Measurements from ENCODE around the gene C14orf132. TPM values are rescaled to one million over a fixed set of nuclear protein-coding genes. Genes with fewer than 3 reads are reported as not detected.

Gene C14orf132
- total and polyA plus RNA-seq, 2 of the 4 experiments (the other 2 are of a cell fraction), result 6.3 to 13.5 TPM

DNA sequence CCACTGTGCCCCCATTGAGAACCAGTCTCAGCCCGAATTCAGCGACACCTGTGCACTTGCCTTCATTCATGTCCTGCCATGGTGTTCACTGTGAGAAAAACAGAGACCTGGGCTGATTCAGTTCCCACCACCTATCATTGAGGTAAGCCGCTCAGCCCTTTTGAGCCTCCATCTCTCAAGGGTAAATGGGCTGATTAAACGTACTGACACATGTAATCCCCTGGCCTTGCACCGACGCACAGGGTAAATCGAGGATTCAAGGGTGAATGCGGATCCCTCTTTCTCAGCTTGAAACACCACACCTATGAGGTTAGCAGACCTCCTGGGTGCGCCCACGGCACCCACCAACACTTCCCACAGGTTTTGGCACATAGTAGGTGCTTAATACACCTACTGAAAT lies 69.7 kb downstream of the C14orf132 start:
- Histone ChIP-seq H2BK5ac (ENCODE audit: low read depth, low read length, poor library complexity, severe bottlenecking) (no peak overlapping the region), H2BK120ac (ENCODE audit: low read depth, low read length) (peak overlapping the region; percentile 78), H2BK15ac (ENCODE audit: low read depth, low read length) (peak overlapping the region; percentile 88; the same call in 2 of the 3 replicates), H3K79me1 (ENCODE audit: low read depth in 1 of 2, low read length in 2 of 2) (peaks cover 0 to 18% of the 10 kb centered on the region in 2 experiments; a peak in 2 of 4 replicates), H4K20me1 (ENCODE audit: insufficient read depth, low read length) (no peaks in the 10 kb centered on the region), H3K9me3 (ENCODE audit: control insufficient read depth, insufficient read depth, low read length) (peaks cover 2% of the 10 kb centered on the region; the same call in 1 of the 2 replicates), H3K36me3 (ENCODE audit: control insufficient read depth, insufficient read depth, low read length) (no peaks in the 10 kb centered on the region), H2AFZ (replicated peaks; ENCODE audit: low read length, poor library complexity) (no peak overlapping the region), H3K18ac (ENCODE audit: low read depth, low read length) (no peak overlapping the region; the same call in 1 of the 2 replicates), H3K27ac (ENCODE audit: insufficient read depth, low read length) (no peak overlapping the region), H4K91ac (ENCODE audit: insufficient read depth, low read depth, low read length) (peak overlapping the region; percentile 73; the same call in 1 of the 2 replicates), H3K56ac (ENCODE audit: extremely low read depth, insufficient read depth, low read length) (no peak overlapping the region), H3K9ac (ENCODE audit: low read depth, low read length) (no peak overlapping the region), H3K4me1 (ENCODE audit: control insufficient read depth, insufficient read depth, low read length) (peaks cover 13% of the 10 kb centered on the region), H2BK20ac (ENCODE audit: low read depth, low read length) (peak overlapping the region; percentile 91), H3K23ac (ENCODE audit: low read depth, low read length) (peak overlapping the region; percentile 37; the same call in 1 of the 2 replicates), H2AK5ac (ENCODE audit: low read depth, low read length) (peak overlapping the region; percentile 90), H2AK9ac (replicated peaks; ENCODE audit: low read depth, low read length, poor library complexity) (no peak overlapping the region), H3K27me3 (ENCODE audit: control insufficient read depth, insufficient read depth, low read length) (no peaks in the 10 kb centered on the region), H3K9me1 (ENCODE audit: insufficient read depth, low read length) (peaks cover 15% of the 10 kb centered on the region), H3K14ac (replicated peaks; ENCODE audit: low read depth, low read length) (no peak overlapping the region), H3K4me3 (ENCODE audit: insufficient read depth, low read depth, low read length) (no peak overlapping the region), H4K5ac (ENCODE audit: low read depth, low read length) (peak overlapping the region; percentile 23; the same call in 1 of the 2 replicates), H3K4ac (ENCODE audit: low read depth, low read length) (peak overlapping the region; percentile 65), H3K4me2 (ENCODE audit: low read depth, low read length) (no peak overlapping the region), H4K8ac (ENCODE audit: low read depth in 2 of 2, low read length in 2 of 2) (peak overlapping the region in 1 of 2 experiments; percentile 53; a peak in 2 of 4 replicates)
- dilution Hi-C loops (cut with HindIII; ENCODE audit: low sequenced_read_pairs, unreplicated experiment) (no loop called here), in situ Hi-C loops (cut with MboI; ENCODE audit: low sequenced_read_pairs) (loop anchor here (5.0 kb wide), 1 partner anchor 93 kb away; the partner anchor contains the start of gene BDKRB2), intact Hi-C loops (cut with micrococcal nuclease) (loop anchor here (10.0 kb wide), 1 partner anchor 396 kb away; the partner anchor contains the start of gene PAPOLA)
- ChIA-PET POLR2A (ENCODE audit: unreplicated experiment) (no interaction called here), CTCF (no interaction called here)
- TF ChIP-seq, protein P1, sequence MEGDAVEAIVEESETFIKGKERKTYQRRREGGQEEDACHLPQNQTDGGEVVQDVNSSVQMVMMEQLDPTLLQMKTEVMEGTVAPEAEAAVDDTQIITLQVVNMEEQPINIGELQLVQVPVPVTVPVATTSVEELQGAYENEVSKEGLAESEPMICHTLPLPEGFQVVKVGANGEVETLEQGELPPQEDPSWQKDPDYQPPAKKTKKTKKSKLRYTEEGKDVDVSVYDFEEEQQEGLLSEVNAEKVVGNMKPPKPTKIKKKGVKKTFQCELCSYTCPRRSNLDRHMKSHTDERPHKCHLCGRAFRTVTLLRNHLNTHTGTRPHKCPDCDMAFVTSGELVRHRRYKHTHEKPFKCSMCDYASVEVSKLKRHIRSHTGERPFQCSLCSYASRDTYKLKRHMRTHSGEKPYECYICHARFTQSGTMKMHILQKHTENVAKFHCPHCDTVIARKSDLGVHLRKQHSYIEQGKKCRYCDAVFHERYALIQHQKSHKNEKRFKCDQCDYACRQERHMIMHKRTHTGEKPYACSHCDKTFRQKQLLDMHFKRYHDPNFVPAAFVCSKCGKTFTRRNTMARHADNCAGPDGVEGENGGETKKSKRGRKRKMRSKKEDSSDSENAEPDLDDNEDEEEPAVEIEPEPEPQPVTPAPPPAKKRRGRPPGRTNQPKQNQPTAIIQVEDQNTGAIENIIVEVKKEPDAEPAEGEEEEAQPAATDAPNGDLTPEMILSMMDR (conservative IDR thresholded peaks at IDR 0.05; ENCODE audit: low read depth, low read length), result no peak
- TF ChIP-seq FOS (IDR thresholded peaks at IDR 0.05; ENCODE audit: low read depth, low read length), result no peak
- TF ChIP-seq, protein P2, sequence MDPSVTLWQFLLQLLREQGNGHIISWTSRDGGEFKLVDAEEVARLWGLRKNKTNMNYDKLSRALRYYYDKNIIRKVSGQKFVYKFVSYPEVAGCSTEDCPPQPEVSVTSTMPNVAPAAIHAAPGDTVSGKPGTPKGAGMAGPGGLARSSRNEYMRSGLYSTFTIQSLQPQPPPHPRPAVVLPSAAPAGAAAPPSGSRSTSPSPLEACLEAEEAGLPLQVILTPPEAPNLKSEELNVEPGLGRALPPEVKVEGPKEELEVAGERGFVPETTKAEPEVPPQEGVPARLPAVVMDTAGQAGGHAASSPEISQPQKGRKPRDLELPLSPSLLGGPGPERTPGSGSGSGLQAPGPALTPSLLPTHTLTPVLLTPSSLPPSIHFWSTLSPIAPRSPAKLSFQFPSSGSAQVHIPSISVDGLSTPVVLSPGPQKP (IDR thresholded peaks at IDR 0.05; ENCODE audit: borderline replicate concordance, low read depth, low read length), result no peak
- TF ChIP-seq BHLHE40 (IDR thresholded peaks at IDR 0.05; ENCODE audit: low read depth, low read length), result no peak
- no peak for TF ChIP-seq RFX5 (IDR thresholded peaks at IDR 0.05; ENCODE audit: low read depth, low read length)
- no peak for TF ChIP-seq NFE2L2 (IDR thresholded peaks at IDR 0.05; ENCODE audit: low read depth, low read length)
- no peak for TF ChIP-seq MAFK (IDR thresholded peaks at IDR 0.05; ENCODE audit: low read depth, low read length)
- no peak for TF ChIP-seq RCOR1 (IDR thresholded peaks at IDR 0.05; ENCODE audit: insufficient replicate concordance, low read length)
- TF ChIP-seq MXI1 (IDR thresholded peaks at IDR 0.05; ENCODE audit: borderline replicate concordance, low read depth, low read length), result no peak
- no peak for TF ChIP-seq CEBPB (IDR thresholded peaks at IDR 0.05; ENCODE audit: low read depth, low read length)
- TF ChIP-seq SMC3 (IDR thresholded peaks at IDR 0.05; ENCODE audit: low read depth, low read length), result no peak
- TF ChIP-seq, protein P3, sequence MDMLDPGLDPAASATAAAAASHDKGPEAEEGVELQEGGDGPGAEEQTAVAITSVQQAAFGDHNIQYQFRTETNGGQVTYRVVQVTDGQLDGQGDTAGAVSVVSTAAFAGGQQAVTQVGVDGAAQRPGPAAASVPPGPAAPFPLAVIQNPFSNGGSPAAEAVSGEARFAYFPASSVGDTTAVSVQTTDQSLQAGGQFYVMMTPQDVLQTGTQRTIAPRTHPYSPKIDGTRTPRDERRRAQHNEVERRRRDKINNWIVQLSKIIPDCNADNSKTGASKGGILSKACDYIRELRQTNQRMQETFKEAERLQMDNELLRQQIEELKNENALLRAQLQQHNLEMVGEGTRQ (IDR thresholded peaks at IDR 0.05; ENCODE audit: low read depth, low read length), result no peak
- TF ChIP-seq CHD1 (IDR thresholded peaks at IDR 0.05; ENCODE audit: low read depth, low read length), result no peak
- no peak for TF ChIP-seq POLR2A (IDR thresholded peaks at IDR 0.05; ENCODE audit: low read depth, low read length)
- no peak for TF ChIP-seq RAD21 (IDR thresholded peaks at IDR 0.05; ENCODE audit: low read length)
- DNase-seq (no peak), ATAC-seq (ENCODE audit: low read depth) (no peak)
- 100% methylated on average over 1 of the region's 10 CpGs; no CpG with 5 or more reads in 1 of the 2 experiments for WGBS, 2 experiments (ENCODE audit: extremely low coverage in 2 of 2, insufficient read length in 1 of 2)
- BruUV-seq (replicated peaks), result no TSS peak
